ENCODE measurements around the gene ELMO1. TPM values are rescaled to one million over a fixed set of nuclear protein-coding genes. Genes with fewer than 3 reads are reported as not detected.

The ELMO1 gene
- total RNA-seq, 4 donors from 2014 or later, result 24.6 to 120 (median 71.9) TPM

DNA sequence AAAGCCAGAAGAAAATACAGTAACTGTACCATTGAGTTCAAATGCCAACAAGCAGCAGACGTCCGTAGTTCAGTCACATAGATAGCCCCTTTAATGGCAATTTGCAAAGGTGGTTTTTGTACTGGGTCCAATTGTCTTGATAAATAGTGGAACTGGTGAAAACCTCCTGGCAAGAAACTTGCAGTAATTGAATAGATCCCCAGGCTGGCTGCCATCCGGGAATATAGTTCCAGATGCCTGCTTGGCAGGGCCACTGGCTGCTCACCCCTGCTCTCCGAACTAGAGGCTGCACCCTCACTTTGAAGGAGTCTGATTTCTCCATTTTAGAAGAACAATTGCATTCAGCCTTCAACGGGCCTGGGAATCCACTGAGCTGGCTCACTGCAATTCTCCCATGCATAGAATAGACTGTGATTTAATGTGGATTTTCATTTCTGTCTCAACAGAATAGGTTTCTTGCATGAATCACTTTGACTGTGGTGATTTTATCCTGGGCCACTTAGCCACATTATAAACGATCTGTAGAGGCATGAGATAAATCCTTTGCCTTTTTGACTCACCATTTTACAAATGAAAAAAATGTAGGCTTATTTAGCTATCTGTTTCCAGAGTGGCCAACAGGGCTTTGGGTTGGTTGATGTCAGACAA is 35.9 kb upstream of the ELMO1 start:
- Histone ChIP-seq H3K9me3 (peaks cover 3 to 5% of the 10 kb centered on the region in 2 donors), H3K27ac (no peak overlapping the region), H3K27me3 (no peaks in the 10 kb centered on the region), H3K36me3 (no peaks in the 10 kb centered on the region), H3K4me1 (no peaks in the 10 kb centered on the region), H3K4me3 (no peak overlapping the region)
- intact Hi-C loops (cut with DNase I; ENCODE audit: low total_unique reads), result no loop called here
- in situ Hi-C loops (cut with MboI; ENCODE audit: low pct_ligation_motif_present in 1 of 4, low pct_unique_long_range_greater_than_20kb in 1 of 4, low sequenced_read_pairs in 3 of 4), result no loop called here
- DNase-seq, result no peak
- TF ChIP-seq, protein P1, sequence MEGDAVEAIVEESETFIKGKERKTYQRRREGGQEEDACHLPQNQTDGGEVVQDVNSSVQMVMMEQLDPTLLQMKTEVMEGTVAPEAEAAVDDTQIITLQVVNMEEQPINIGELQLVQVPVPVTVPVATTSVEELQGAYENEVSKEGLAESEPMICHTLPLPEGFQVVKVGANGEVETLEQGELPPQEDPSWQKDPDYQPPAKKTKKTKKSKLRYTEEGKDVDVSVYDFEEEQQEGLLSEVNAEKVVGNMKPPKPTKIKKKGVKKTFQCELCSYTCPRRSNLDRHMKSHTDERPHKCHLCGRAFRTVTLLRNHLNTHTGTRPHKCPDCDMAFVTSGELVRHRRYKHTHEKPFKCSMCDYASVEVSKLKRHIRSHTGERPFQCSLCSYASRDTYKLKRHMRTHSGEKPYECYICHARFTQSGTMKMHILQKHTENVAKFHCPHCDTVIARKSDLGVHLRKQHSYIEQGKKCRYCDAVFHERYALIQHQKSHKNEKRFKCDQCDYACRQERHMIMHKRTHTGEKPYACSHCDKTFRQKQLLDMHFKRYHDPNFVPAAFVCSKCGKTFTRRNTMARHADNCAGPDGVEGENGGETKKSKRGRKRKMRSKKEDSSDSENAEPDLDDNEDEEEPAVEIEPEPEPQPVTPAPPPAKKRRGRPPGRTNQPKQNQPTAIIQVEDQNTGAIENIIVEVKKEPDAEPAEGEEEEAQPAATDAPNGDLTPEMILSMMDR (IDR thresholded peaks at IDR 0.05), result no peak
- TF ChIP-seq EP300 (IDR thresholded peaks at IDR 0.05; ENCODE audit: low read depth), result no peak
- TF ChIP-seq POLR2AphosphoS5 (IDR thresholded peaks at IDR 0.05), result no peak
- no peak for TF ChIP-seq POLR2A (IDR thresholded peaks at IDR 0.05)
- WGBS, 2 donors (ENCODE audit: low coverage in 1 of 2), result 30 to 78% methylated on average over 1 to 6 of the region's 6 CpGs

DNA sequence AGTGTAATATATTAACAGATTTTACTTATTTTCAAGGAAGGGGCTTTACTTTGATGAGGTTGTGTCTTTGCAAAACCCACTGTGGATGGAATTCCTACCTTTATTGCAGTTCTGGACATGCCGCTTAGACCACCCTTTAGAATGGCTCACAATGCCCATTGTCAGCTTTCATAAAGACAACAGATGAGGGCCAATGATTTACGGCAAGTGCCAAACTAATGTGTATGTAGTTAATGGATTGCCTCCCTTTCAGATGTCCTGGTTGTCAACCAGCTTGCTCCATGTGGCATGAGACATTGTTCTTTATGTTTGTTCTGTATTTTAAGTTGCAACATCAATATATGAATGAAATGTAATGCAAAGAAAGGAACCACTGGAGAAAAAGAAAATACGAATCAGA is 35.0 kb upstream of the ELMO1 start:
- Histone ChIP-seq H3K4me1 (no peaks in the 10 kb centered on the region), H3K9me3 (peaks cover 3 to 5% of the 10 kb centered on the region in 2 donors), H3K36me3 (no peaks in the 10 kb centered on the region), H3K4me3 (no peak overlapping the region), H3K27ac (no peak overlapping the region), H3K27me3 (no peaks in the 10 kb centered on the region)
- no peak for DNase-seq
- 75 to 85% methylated on average over 1 to 3 of the region's 3 CpGs for WGBS, 2 donors (ENCODE audit: low coverage in 1 of 2)
- intact Hi-C loops (cut with DNase I; ENCODE audit: low total_unique reads) (no loop called here), in situ Hi-C loops (cut with MboI; ENCODE audit: low pct_ligation_motif_present in 1 of 4, low pct_unique_long_range_greater_than_20kb in 1 of 4, low sequenced_read_pairs in 3 of 4) (no loop called here)
- no peak for TF ChIP-seq POLR2A (IDR thresholded peaks at IDR 0.05)
- TF ChIP-seq, protein P1 (IDR thresholded peaks at IDR 0.05), result no peak
- TF ChIP-seq POLR2AphosphoS5 (IDR thresholded peaks at IDR 0.05), result no peak
- TF ChIP-seq EP300 (IDR thresholded peaks at IDR 0.05; ENCODE audit: low read depth), result no peak

DNA sequence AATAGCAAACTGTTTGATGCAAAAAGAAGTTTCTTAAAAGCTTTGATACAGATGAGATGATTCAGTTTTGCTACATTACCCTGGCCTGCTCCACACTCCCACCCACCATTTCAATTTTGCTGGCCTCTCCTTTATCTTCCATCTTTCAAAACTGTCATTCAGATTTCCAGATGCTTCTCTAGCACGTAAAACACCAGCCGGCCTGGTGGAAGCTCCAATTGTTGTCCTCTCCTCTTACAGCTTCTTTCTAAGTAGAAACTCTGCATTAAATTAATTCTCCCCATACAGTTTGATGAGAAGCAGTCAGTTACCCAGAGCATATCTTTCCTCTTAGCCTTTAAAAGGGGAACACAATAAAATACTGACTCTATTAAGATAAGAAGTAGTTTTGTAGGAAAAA is 34.3 kb upstream of the ELMO1 start:
- no peaks in the 10 kb centered on the region for H3K4me1 ChIP-seq
- H3K27me3 ChIP-seq, result no peaks in the 10 kb centered on the region
- DNase-seq, result no peak
- TF ChIP-seq POLR2AphosphoS5 (IDR thresholded peaks at IDR 0.05) (no peak), EP300 (IDR thresholded peaks at IDR 0.05; ENCODE audit: low read depth) (no peak), POLR2A (IDR thresholded peaks at IDR 0.05) (no peak)
- TF ChIP-seq, protein P1 (IDR thresholded peaks at IDR 0.05), result no peak
- H3K9me3 ChIP-seq, result peaks cover 0 to 2% of the 10 kb centered on the region in 2 donors
- WGBS, 2 donors (ENCODE audit: low coverage in 1 of 2), result 71 to 93% methylated on average over 2 of the region's 2 CpGs
- intact Hi-C loops (cut with DNase I; ENCODE audit: low total_unique reads), result no loop called here
- in situ Hi-C loops (cut with MboI; ENCODE audit: low pct_ligation_motif_present in 1 of 4, low pct_unique_long_range_greater_than_20kb in 1 of 4, low sequenced_read_pairs in 3 of 4), result no loop called here
- H3K27ac ChIP-seq, result no peak overlapping the region
- no peak overlapping the region for H3K4me3 ChIP-seq
- H3K36me3 ChIP-seq, result no peaks in the 10 kb centered on the region

DNA sequence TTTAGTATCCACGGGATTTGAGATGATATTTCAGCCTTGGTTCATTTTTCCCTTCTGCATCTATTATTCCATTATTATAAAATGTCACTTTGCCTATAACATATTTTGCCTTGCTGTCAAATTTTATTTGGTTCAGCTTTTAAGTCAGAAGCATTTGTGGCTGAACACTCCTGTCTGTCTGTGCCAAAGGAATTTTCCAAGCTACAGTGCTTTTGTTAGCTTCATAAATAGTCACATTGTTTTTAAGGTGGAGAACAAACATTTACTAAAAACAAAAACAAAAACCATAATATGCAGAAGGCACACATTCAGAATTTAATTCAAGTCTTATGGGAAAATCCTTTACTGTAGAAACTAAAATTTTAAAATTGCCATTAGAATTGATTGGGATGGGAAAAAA is 33.8 kb upstream of the ELMO1 start:
- Histone ChIP-seq H3K27ac (no peak overlapping the region), H3K9me3 (no peaks in the 10 kb centered on the region), H3K4me3 (no peak overlapping the region), H3K27me3 (no peaks in the 10 kb centered on the region), H3K4me1 (no peaks in the 10 kb centered on the region), H3K36me3 (no peaks in the 10 kb centered on the region)
- DNase-seq, result no peak
- TF ChIP-seq, protein P1 (IDR thresholded peaks at IDR 0.05), result no peak
- TF ChIP-seq EP300 (IDR thresholded peaks at IDR 0.05; ENCODE audit: low read depth), result no peak
- TF ChIP-seq POLR2AphosphoS5 (IDR thresholded peaks at IDR 0.05), result no peak
- TF ChIP-seq POLR2A (IDR thresholded peaks at IDR 0.05), result no peak
- in situ Hi-C loops (cut with MboI; ENCODE audit: low pct_ligation_motif_present in 1 of 4, low pct_unique_long_range_greater_than_20kb in 1 of 4, low sequenced_read_pairs in 3 of 4), result no loop called here
- intact Hi-C loops (cut with DNase I; ENCODE audit: low total_unique reads), result no loop called here
- 60 to 75% methylated on average over 1 of the region's 1 CpG for WGBS, 2 donors (ENCODE audit: low coverage in 1 of 2)

Data from transverse colon (tissue), 4 donors.